NK-92 (cell line): ENCODE results near the gene PCDHGA7.
"Not testable (repeated sequence)": the region's sequence is repeated elsewhere in the genome, so short reads cannot be mapped to it uniquely, and the experiment has no call there.

Experiments used
- DNase-seq: peaks from one replicate; lab custom pipeline; 2025; ENCODE audit not compliant: unreplicated experiment; lab: John Stamatoyannopoulos, UW

PCDHGA7 gene

DNA sequence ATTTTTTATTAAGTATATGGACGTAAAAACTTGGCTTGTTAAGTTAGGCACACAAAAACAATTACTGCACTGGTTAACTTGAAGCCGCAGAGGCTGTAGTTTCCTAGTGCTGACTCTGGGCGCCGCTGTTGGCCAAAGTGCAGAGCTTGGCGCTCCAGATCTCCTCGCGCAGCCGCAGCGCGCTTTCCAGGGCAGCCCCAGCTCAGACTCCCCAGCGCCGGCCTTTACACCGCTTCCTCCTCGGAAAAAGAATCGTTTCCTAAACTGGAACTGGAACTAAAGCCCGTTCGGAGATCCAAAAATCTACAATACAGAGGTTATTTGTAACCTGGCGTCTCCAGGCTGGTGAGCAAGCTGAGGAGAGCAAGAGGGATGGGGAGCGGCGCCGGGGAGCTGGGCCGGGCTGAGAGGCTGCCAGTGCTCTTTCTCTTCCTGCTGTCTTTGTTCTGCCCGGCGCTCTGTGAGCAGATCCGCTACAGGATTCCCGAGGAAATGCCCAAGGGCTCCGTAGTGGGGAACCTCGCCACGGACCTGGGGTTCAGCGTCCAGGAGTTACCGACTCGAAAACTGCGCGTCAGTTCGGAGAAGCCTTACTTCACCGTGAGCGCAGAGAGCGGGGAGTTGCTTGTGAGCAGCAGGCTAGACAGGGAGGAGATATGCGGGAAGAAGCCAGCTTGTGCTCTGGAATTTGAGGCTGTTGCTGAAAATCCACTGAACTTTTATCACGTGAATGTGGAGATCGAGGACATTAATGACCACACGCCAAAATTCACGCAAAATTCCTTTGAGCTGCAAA lies 15.4 kb downstream of the PCDHGA7 start, which contains the start of gene PCDHGB5:
TSS of gene PCDHGB5 (plus strand) at position 192 of the 796 bp plus-strand sequence. CDS start at position 373, 181 bp downstream.
- not testable (repeated sequence) for DNase-seq

DNA sequence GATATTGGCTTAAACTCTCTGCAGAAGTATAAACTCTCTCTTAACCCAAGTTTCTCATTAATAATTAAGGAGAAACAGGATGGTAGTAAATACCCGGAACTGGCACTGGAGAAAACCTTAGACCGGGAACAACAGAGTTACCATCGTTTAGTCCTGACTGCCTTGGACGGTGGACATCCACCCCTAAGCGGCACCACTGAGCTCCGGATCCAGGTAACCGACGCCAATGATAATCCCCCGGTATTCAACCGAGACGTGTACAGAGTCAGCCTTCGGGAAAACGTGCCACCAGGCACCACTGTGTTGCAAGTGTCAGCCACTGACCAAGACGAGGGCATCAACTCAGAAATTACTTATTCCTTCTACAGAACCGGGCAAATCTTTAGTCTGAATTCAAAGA lies 16.1 kb downstream of the PCDHGA7 start:
- no peak for DNase-seq

DNA sequence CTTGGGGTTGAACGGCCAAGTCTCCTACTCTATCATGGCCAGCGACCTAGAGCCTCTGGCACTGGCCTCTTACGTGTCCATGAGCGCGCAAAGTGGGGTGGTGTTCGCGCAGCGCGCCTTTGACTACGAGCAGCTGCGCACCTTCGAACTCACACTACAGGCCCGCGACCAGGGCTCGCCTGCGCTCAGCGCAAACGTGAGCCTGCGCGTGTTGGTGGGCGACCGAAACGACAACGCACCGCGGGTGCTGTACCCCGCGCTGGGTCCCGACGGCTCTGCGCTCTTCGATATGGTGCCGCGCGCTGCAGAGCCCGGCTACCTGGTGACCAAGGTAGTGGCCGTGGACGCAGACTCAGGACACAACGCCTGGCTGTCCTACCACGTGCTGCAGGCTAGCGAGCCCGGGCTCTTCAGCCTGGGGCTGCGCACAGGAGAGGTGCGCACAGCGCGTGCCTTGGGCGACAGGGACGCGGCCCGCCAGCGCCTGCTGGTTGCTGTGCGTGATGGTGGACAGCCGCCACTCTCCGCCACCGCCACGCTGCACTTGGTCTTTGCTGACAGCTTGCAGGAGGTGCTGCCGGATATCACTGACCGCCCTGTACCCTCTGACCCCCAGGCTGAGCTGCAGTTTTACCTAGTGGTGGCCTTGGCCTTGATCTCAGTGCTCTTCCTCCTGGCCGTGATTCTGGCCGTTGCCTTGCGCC lies 17.2 kb downstream of the PCDHGA7 start:
- no peak for DNase-seq

- DNase-seq: no peak
Observed at GRCh38 chr5:141402553-141403243, 20.2 kb downstream of the PCDHGA7 start, which contains the start of gene PCDHGA9. Gene PCDHGA9 (plus strand): TSS chr5:141402778. CDS start chr5:141402953, 175 bp downstream.

DNA sequence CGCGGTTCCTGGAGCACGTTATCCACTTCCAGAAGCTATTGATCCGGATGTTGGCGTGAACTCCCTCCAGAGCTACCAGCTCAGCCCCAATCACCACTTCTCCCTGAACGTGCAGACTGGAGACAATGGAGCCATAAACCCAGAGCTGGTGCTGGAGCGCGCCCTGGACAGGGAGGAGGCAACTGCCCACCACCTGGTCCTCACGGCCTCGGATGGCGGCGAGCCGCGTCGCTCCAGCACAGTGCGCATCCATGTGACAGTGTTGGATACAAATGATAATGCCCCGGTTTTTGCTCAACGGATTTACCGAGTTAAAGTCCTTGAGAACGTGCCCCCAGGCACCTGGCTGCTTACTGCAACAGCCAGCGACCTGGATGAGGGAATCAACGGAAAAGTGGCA lies 20.8 kb downstream of the PCDHGA7 start:
- DNase-seq: no peak

DNA sequence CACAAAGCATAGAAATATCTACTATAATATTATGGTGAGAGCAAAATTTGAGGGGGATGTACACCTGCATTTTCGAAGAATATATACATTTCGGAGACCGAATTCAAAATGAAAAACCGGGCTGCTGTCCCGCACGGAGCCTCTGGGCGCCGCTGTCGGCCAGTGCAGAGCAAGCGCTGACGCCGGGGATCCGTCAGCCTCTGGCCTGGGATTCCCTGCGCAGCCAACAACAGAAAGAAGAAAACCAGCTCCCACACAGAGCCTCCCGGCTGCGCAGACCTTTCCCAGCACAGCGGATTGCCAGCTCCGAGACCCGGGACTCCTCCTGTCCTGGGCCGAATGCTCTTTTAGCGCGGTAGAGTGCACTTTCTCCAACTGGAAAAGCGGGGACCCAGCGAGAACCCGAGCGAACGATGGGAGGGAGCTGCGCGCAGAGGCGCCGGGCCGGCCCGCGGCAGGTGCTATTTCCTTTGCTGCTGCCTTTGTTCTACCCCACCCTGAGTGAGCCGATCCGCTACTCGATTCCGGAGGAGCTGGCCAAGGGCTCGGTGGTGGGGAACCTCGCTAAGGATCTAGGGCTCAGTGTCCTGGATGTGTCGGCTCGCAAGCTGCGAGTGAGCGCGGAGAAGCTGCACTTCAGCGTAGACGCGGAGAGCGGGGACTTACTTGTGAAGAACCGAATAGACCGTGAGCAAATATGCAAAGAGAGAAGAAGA lies 25.4 kb downstream of the PCDHGA7 start, which contains the start of gene PCDHGB6:
TSS of gene PCDHGB6 (plus strand) at position 232 of the 716 bp plus-strand sequence. CDS start at position 414, 182 bp downstream.
- not testable (repeated sequence) for DNase-seq

DNA sequence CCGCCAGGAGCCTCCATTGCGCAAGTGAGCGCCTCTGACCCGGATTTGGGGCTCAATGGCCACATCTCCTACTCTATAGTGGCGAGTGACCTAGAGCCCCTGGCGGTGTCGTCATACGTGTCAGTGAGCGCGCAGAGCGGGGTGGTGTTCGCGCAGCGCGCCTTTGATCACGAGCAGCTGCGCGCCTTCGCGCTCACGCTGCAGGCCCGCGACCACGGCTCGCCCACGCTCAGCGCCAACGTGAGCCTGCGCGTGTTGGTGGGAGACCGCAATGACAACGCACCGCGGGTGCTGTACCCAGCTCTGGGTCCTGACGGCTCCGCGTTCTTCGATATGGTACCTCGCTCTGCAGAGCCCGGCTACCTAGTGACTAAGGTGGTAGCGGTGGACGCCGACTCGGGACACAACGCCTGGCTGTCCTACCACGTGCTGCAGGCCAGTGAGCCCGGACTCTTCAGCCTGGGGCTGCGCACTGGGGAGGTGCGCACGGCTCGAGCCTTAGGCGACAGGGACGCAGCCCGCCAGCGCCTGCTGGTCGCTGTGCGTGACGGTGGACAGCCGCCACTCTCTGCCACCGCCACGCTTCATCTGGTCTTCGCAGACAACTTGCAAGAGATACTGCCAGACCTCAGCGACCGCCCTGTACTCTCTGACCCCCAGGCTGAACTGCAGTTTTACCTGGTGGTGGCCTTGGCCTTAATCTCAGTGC lies 27.2 kb downstream of the PCDHGA7 start:
- no peak for DNase-seq

GRCh38 chr5:141411575-141411974 lies 29.0 kb downstream of the PCDHGA7 start:
- DNase-seq: no peak

- no peak for DNase-seq
Observed at GRCh38 chr5:141412854-141413539, 30.5 kb downstream of the PCDHGA7 start, which contains the start of gene PCDHGA10. Gene PCDHGA10 (plus strand): TSS chr5:141412987. CDS start chr5:141413176, 189 bp downstream.

- DNase-seq: no peak
Observed at GRCh38 chr5:141413540-141414069, 31.1 kb downstream of the PCDHGA7 start.

DNA sequence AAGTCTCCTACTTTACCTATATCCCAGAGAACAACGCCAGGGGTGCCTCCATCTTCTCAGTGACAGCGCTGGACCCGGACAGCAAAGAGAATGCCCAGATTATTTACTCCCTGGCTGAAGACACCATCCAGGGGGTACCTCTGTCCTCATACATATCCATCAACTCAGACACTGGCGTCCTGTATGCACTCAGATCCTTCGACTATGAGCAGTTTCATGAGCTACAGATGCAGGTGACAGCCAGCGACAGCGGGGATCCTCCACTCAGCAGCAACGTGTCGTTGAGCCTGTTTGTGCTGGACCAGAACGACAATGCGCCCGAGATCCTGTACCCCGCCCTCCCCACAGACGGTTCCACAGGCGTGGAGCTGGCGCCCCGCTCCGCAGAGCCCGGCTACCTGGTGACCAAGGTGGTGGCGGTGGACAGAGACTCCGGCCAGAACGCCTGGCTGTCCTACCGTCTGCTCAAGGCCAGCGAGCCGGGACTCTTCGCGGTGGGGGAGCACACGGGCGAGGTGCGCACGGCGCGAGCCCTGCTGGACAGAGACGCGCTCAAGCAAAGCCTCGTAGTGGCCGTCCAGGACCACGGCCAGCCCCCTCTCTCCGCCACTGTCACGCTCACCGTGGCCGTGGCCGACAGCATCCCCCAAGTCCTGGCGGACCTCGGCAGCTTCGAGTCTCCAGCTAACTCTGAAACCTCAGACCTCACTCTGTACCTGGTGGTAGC lies 32.2 kb downstream of the PCDHGA7 start:
- DNase-seq: not testable (repeated sequence)

GRCh38 chr5:141415275-141415618 lies 32.7 kb downstream of the PCDHGA7 start:
- not testable (repeated sequence) for DNase-seq

DNA sequence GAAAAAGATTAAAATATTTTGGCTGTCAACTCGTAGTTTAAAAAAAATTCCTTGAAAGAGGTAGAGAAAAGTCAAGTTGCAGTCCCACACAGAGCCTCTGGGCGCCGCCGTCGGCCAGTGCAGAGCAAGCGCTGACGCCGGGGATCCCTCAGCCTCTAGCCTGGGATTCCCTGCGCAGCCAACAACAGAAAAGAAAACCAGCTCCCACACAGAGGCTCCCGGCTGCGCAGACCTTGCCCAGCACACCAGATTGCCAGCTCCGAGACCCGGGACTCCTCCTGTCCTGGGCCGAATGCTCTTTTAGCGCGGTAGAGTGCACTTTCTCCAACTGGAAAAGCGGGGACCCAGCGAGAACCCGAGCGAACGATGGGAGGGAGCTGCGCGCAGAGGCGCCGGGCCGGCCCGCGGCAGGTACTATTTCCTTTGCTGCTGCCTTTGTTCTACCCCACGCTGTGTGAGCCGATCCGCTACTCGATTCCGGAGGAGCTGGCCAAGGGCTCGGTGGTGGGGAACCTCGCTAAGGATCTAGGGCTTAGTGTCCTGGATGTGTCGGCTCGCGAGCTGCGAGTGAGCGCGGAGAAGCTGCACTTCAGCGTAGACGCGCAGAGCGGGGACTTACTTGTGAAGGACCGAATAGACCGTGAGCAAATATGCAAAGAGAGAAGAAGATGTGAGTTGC lies 35.1 kb downstream of the PCDHGA7 start, which contains the start of gene PCDHGB7:
TSS of gene PCDHGB7 (plus strand) at position 184 of the 679 bp plus-strand sequence. CDS start at position 367, 183 bp downstream.
- DNase-seq: not testable (repeated sequence)

GRCh38 chr5:141419074-141419880 lies 36.7 kb downstream of the PCDHGA7 start:
- no peak for DNase-seq

GRCh38 chr5:141420855-141421488 lies 38.4 kb downstream of the PCDHGA7 start, which contains the start of gene PCDHGA11:
Gene PCDHGA11 (plus strand): TSS chr5:141421051. CDS start chr5:141421228, 177 bp downstream.
- DNase-seq: no peak

GRCh38 chr5:141421489-141421855 lies 38.9 kb downstream of the PCDHGA7 start:
- no peak for DNase-seq
